GM12878 (cell line): Measurements from ENCODE around the gene RPL7L1. TPM values are rescaled to one million over a fixed set of nuclear protein-coding genes. Genes with fewer than 3 reads are reported as not detected.

Source experiments
- ATAC-seq: fragments of 200-7000 bp; cut with Tn5 transposase; 3 replicates; pipeline ENCODE4 v1.9.1; 2020; ENCODE audit warnings: mild to moderate bottlenecking, moderate library complexity
- BruUV-seq: library from RNA; stranded (reverse); fragments of 400-500 nt; replicated peaks from 2 replicates; lab custom pipeline; 2021; lab: Mats Ljungman, UMichigan
- CTCF ChIA-PET: fragments of 300-600 bp; sonication (Branson Sonifier 250); formaldehyde crosslinking; extraction: SDS; loops from one replicate; lab custom pipeline; 2021; ENCODE audit warnings: inconsistent platforms; lab: Yijun Ruan, JAX
- POLR2A ChIA-PET: fragments of 350-600 bp; formaldehyde crosslinking; extraction: SDS; loops from one replicate; lab custom pipeline; 2021; ENCODE audit warnings: inconsistent platforms; lab: Charles Lee
- RAD21 ChIA-PET: fragments of 300-600 bp; sonication (Branson Sonifier 250); formaldehyde crosslinking; loops from one replicate; lab custom pipeline; 2023; ENCODE audit warnings: antibody characterized with exemption; ENCODE audit not compliant: unreplicated experiment; lab: Charles Lee
- SMC1A ChIA-PET: fragments of 300-600 bp; sonication (Branson Sonifier 250); formaldehyde crosslinking; loops from one replicate; lab custom pipeline; 2023; ENCODE audit not compliant: unreplicated experiment, uncharacterized antibody; lab: Charles Lee
- DNase-seq: peaks from one replicate; pipeline ENCODE4 v3.0.0-alpha.2; 2011; ENCODE audit warnings: low read depth, low spot score
- FAIRE-seq: peaks from 3 replicates; lab custom pipeline; 2011; peaks lifted over from hg19 to GRCh38; lab: Jason Lieb, UNC
- H2AFZ ChIP-seq: 2 replicates; pipeline ENCODE4 v1.6.0; 2011; ENCODE audit warnings: low read depth, low read length, control low read depth; ENCODE audit not compliant: control insufficient read depth
- H3K27ac ChIP-seq: 2 replicates; pipeline ENCODE4 v1.5.1; 2011; ENCODE audit warnings: control low read depth; ENCODE audit not compliant: control insufficient read depth, insufficient read depth
- H3K27me3 ChIP-seq, 2 experiments: replicated peaks in 1 of 2; 2 replicates each; pipeline versions ENCODE4 v1.6.0 to v1.6.1; 2011; ENCODE audit warnings: low read length in 1 of 2; ENCODE audit not compliant: control insufficient read depth in 2 of 2, insufficient read depth in 2 of 2
- H3K36me3 ChIP-seq, 2 experiments: 2 replicates each; pipeline ENCODE4 v1.5.1; 2011; ENCODE audit warnings: low read length in 1 of 2; ENCODE audit not compliant: control insufficient read depth in 2 of 2, insufficient read depth in 2 of 2
- H3K4me1 ChIP-seq: 2 replicates; pipeline ENCODE4 v1.6.1; 2011; ENCODE audit warnings: mild to moderate bottlenecking, low read length, moderate library complexity, mixed read lengths; ENCODE audit not compliant: control insufficient read depth, insufficient read depth
- H3K4me2 ChIP-seq: 2 replicates; pipeline ENCODE4 v1.6.0; 2011; ENCODE audit warnings: control low read depth; ENCODE audit not compliant: control insufficient read depth, insufficient read depth
- H3K4me3 ChIP-seq: fragments of 200-600 bp; sonication (generic); 2 replicates; pipeline ENCODE4 v1.5.1; 2016
- H3K79me2 ChIP-seq: 2 replicates; pipeline ENCODE4 v1.6.0; 2011; ENCODE audit warnings: low read length; ENCODE audit not compliant: control insufficient read depth, insufficient read depth
- H3K9ac ChIP-seq: 2 replicates; pipeline ENCODE4 v1.8.0; 2011; ENCODE audit warnings: low read length, control low read depth, mixed read lengths; ENCODE audit not compliant: control insufficient read depth, insufficient read depth
- H3K9me3 ChIP-seq: replicated peaks from 3 replicates; pipeline ENCODE4 v1.5.1; 2011; ENCODE audit warnings: mild to moderate bottlenecking, low read length; ENCODE audit not compliant: control insufficient read depth, insufficient read depth
- H4K20me1 ChIP-seq: 2 replicates; pipeline ENCODE4 v1.6.0; 2011; ENCODE audit not compliant: control insufficient read depth, insufficient read depth
- BCL11A ChIP-seq: IDR thresholded peaks from 2 replicates; pipeline ENCODE4 v1.6.1; 2011; ENCODE audit warnings: low read depth, low read length
- EP300 ChIP-seq, 2 experiments: fragments of 150-350 bp in 1 of 2; IDR thresholded peaks; 2 replicates each; pipeline ENCODE4 v1.6.1; 2011 to 2012; ENCODE audit warnings: low read depth in 2 of 2, low read length in 2 of 2, borderline replicate concordance in 1 of 2, improper control_type of control experiment in 1 of 2, inconsistent platforms in 1 of 2; ENCODE audit not compliant: control insufficient read depth in 1 of 2
- ETV6 ChIP-seq, 2 experiments: fragments of 450-650 bp in 1 of 2; IDR thresholded peaks in 1 of 2; conservative IDR thresholded peaks in 1 of 2; 2 replicates each; pipeline ENCODE4 v1.6.1; 2014; ENCODE audit warnings: antibody characterized with exemption in 1 of 2, borderline replicate concordance in 1 of 2, low read depth in 1 of 2, mild to moderate bottlenecking in 1 of 2, moderate library complexity in 1 of 2
- FOXM1 ChIP-seq: IDR thresholded peaks from 2 replicates; pipeline ENCODE4 v1.6.1; 2012; ENCODE audit warnings: low read depth, mild to moderate bottlenecking, inconsistent platforms, low read length, moderate library complexity
- IRF3 ChIP-seq: fragments of 450-650 bp; IDR thresholded peaks from 2 replicates; pipeline ENCODE4 v1.6.1; 2014; ENCODE audit warnings: mild to moderate bottlenecking
- KDM1A ChIP-seq: fragments of 200-600 bp; sonication (generic); IDR thresholded peaks from 2 replicates; pipeline ENCODE4 v1.6.1; 2016; ENCODE audit warnings: borderline replicate concordance
- MYB ChIP-seq: fragments of 150-350 bp; IDR thresholded peaks from 2 replicates; pipeline ENCODE4 v1.6.1; 2014; ENCODE audit warnings: mild to moderate bottlenecking, low read depth, low read length, borderline replicate concordance
- NKRF ChIP-seq: fragments of 450-650 bp; conservative IDR thresholded peaks from 2 replicates; pipeline ENCODE4 v1.6.1; 2017; ENCODE audit warnings: mild to moderate bottlenecking, moderate library complexity
- POLR2AphosphoS2 ChIP-seq: IDR thresholded peaks from 2 replicates; pipeline ENCODE4 v1.6.1; 2011; ENCODE audit warnings: low read depth, mild to moderate bottlenecking, low read length, improper control_type of control experiment, moderate library complexity
- POLR2AphosphoS5 ChIP-seq: IDR thresholded peaks from 2 replicates; pipeline ENCODE4 v1.6.1; 2011; ENCODE audit warnings: mild to moderate bottlenecking, low read length, inconsistent platforms
- REST ChIP-seq: IDR thresholded peaks from 2 replicates; pipeline ENCODE4 v1.6.1; 2012; ENCODE audit warnings: mild to moderate bottlenecking, low read depth, low read length
- YBX1 ChIP-seq: fragments of 450-650 bp; IDR thresholded peaks from 2 replicates; pipeline ENCODE4 v1.6.1; 2016; ENCODE audit warnings: antibody characterized with exemption
- ZNF274 ChIP-seq: IDR thresholded peaks from one replicate; pipeline ENCODE4 v1.8.0; 2011; ENCODE audit not compliant: insufficient read length, insufficient read depth
- WGBS: methylation state at CpG from one replicate; pipeline ENCODE4 v1.1.6; 2016; ENCODE audit warnings: low lambda C conversion rate; ENCODE audit not compliant: insufficient replicate concordance, insufficient coverage; ENCODE audit errors: missing lambda C conversion rate; 5-methylcytosine and 5-hydroxymethylcytosine counted together
- in situ Hi-C: fragments of 300-500 bp; cut with MboI; formaldehyde crosslinking; loops from 9 replicates; pipeline ENCODE4 v1.14.3; 2018; ENCODE audit warnings: mixed read lengths
- intact Hi-C: fragments of 100-400 bp; cut with micrococcal nuclease; formaldehyde crosslinking; loops from one replicate; pipeline ENCODE4 v1.14.2; 2022; ENCODE audit not compliant: unreplicated experiment
- polyA plus RNA-seq, 11 experiments: library from polyadenylated mRNA; depleted of rRNA in 4 of 11; unstranded in 6 of 11; stranded (reverse) in 5 of 11; fragments of >200 nt; fragmentation: Nextera tagmentation in 4 of 11; fragmentation: Illumina TruSeq in 1 of 11; extraction: Ambion mirVana in 4 of 11; extraction: Trizol in 1 of 11; gene quantifications; 1 replicate in 1 of 11; 2 replicates in 10 of 11; pipeline versions ENCODE4 v1.2.1 to v1.2.3, GENCODE V29; 2011 to 2016; ENCODE audit warnings: inconsistent platforms in 2 of 11, missing spikeins in 2 of 11, low read depth in 1 of 11
- total RNA-seq, 4 experiments: library from RNA; depleted of rRNA in 3 of 4; stranded (reverse); fragments of >200 nt in 3 of 4; fragmentation: Illumina TruSeq in 1 of 4; extraction: Trizol in 1 of 4; gene quantifications; 2 replicates each; pipeline versions ENCODE4 v1.2.1 to v1.2.3, GENCODE V29; 2013 to 2021

Gene RPL7L1
- total and polyA plus RNA-seq, 10 of the 15 experiments (the other 5 are each of a cell fraction or from before 2014, with no cell fraction given) = 54.1 to 154 (median 104) TPM

DNA sequence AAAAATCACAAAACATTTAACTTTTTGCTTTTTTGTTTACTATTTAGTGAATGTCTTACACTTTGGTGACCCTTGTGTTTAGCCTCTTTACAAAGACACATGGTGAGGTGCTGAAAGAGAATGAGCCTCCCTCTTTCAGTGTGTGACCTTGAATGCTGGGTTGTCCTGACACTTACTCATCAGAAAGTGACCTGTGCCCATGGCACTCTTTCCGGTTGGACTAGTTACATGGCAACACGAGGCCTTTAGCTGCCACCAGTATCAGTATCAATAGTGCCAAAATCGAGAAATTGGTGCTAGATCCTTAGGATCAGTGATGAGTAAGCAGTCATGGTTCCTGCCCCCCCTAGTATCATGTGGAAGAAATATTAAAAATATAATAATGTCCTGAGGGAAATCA, 1.7 kb upstream of the RPL7L1 start:
- intact Hi-C loops (loop anchor here (1.0 kb wide), 2 partner anchors 151 to 216 kb away; no protein-coding TSS in a partner anchor), in situ Hi-C loops (loop anchor here (5.0 kb wide), 2 partner anchors 150 to 215 kb away; no protein-coding TSS in a partner anchor)
- SMC1A ChIA-PET = interaction anchor here (0.6 to 7.1 kb wide), 6 partner anchors 14 to 218 kb away, joined by 3 to 58 read pairs (median 4); no protein-coding TSS in a partner anchor

More for the DNA sequence above, 1.7 kb upstream of the RPL7L1 start:
- Histone ChIP-seq H4K20me1 (no peaks in the 10 kb centered on the region), H3K79me2 (peaks cover 26% of the 10 kb centered on the region), H2AFZ (no peak overlapping the region), H3K4me2 (no peak overlapping the region), H3K9me3 (no peaks in the 10 kb centered on the region), H3K4me3 (no peak overlapping the region), H3K27me3 (no peaks in the 10 kb centered on the region), H3K9ac (no peak overlapping the region), H3K36me3 (no peaks in the 10 kb centered on the region), H3K4me1 (no peaks in the 10 kb centered on the region), H3K27ac (no peak overlapping the region)
- WGBS = 61% methylated on average over 3 of the region's 3 CpGs
- no peak for FAIRE-seq
- ChIA-PET CTCF (interaction anchor here (0.7 to 5.5 kb wide), 6 partner anchors 10 to 214 kb away, joined by 3 to 87 read pairs (median 4); no protein-coding TSS in a partner anchor), POLR2A (interaction anchor here (0.7 kb wide), 1 partner anchor 349 kb away, joined by 5 read pairs; no protein-coding TSS in a partner anchor), RAD21 (interaction anchor here (0.7 to 1.6 kb wide), 3 partner anchors 131 to 216 kb away, joined by 3 to 8 read pairs (median 8); partner anchors contain the start of gene TBCC)
- DNase-seq = no peak
- TF ChIP-seq POLR2AphosphoS5 (no peak), FOXM1 (no peak), IRF3 (no peak), NKRF (no peak), POLR2AphosphoS2 (no peak), BCL11A (no peak), EP300 (IDR thresholded peaks at IDR 0.05; ENCODE audit: borderline replicate concordance in 1 of 2, control insufficient read depth in 1 of 2, low read depth in 2 of 2, low read length in 2 of 2) (no peak), KDM1A (no peak), ETV6 (conservative IDR thresholded peaks at IDR 0.05 in 1 of 2, IDR thresholded peaks at IDR 0.05 in 1 of 2; ENCODE audit: borderline replicate concordance in 1 of 2, low read depth in 1 of 2) (no peak), MYB (no peak), ZNF274 (no peak), REST (no peak), YBX1 (no peak)
- no TSS peak for BruUV-seq
- no peak for ATAC-seq
